Panc1 (cell line): Measurements from ENCODE around the gene SRBD1. TPM values are rescaled to one million over a fixed set of nuclear protein-coding genes. Genes with fewer than 3 reads are reported as not detected.

Source experiments
- ATAC-seq: fragments of 200-7000 bp; cut with Tn5 transposase; 2 replicates; pipeline ENCODE4 v1.9.1; 2020; ENCODE audit warnings: mild to moderate bottlenecking, moderate library complexity
- BruUV-seq: library from RNA; stranded (reverse); fragments of 400-500 nt; replicated peaks from 2 replicates; lab custom pipeline; 2021; lab: Mats Ljungman, UMichigan
- CTCF ChIA-PET: fragments of 300-600 bp; sonication (Branson Sonifier 250); formaldehyde crosslinking; loops from one replicate; lab custom pipeline; 2022; ENCODE audit warnings: antibody characterized with exemption; lab: Charles Lee
- POLR2A ChIA-PET: fragments of 300-600 bp; sonication (Branson Sonifier 250); formaldehyde crosslinking; loops from one replicate; lab custom pipeline; 2022; ENCODE audit warnings: antibody characterized with exemption; lab: Charles Lee
- DNase-seq: peaks from one replicate; pipeline ENCODE4 v3.0.0-alpha.2; 2010; ENCODE audit warnings: low read depth, low spot score
- H3K27ac ChIP-seq: 2 replicates; pipeline ENCODE4 v1.5.1; 2011; ENCODE audit warnings: mild to moderate bottlenecking, low read length, inconsistent platforms
- H3K27me3 ChIP-seq: fragments of 200-500 bp; sonication (Bioruptor generic); 2 replicates; pipeline ENCODE4 v1.6.0; 2014; ENCODE audit warnings: low read length, inconsistent platforms; ENCODE audit not compliant: control insufficient read depth, insufficient read depth
- H3K36me3 ChIP-seq: fragments of 200-500 bp; sonication (Bioruptor generic); 2 replicates; pipeline ENCODE4 v1.5.1; 2014; ENCODE audit warnings: inconsistent platforms, mild to moderate bottlenecking, low read length, moderate library complexity; ENCODE audit not compliant: control insufficient read depth, insufficient read depth
- H3K4me1 ChIP-seq: 2 replicates; pipeline ENCODE4 v1.5.1; 2011; ENCODE audit warnings: inconsistent platforms, mild to moderate bottlenecking, low read length, moderate library complexity; ENCODE audit not compliant: control insufficient read depth, insufficient read depth
- H3K4me3 ChIP-seq, 2 experiments: 2 replicates each; pipeline ENCODE4 v1.5.1; 2011 to 2012; ENCODE audit warnings: low read depth in 2 of 2, low read length in 2 of 2, mild to moderate bottlenecking in 2 of 2, inconsistent platforms in 1 of 2, moderate library complexity in 1 of 2
- H3K9me3 ChIP-seq: fragments of 200-500 bp; sonication (Bioruptor generic); 2 replicates; pipeline ENCODE4 v1.5.1; 2014; ENCODE audit warnings: low read depth, mild to moderate bottlenecking, inconsistent platforms, low read length, moderate library complexity; ENCODE audit not compliant: control insufficient read depth, insufficient read depth
- POLR2AphosphoS5 ChIP-seq: IDR thresholded peaks from 2 replicates; pipeline ENCODE4 v1.6.1; 2012; ENCODE audit warnings: mild to moderate bottlenecking, low read depth, low read length, moderate library complexity
- SIN3A ChIP-seq: IDR thresholded peaks from 2 replicates; pipeline ENCODE4 v1.6.1; 2012; ENCODE audit warnings: low read depth, mild to moderate bottlenecking, low read length, moderate library complexity, borderline replicate concordance; ENCODE audit not compliant: insufficient read depth
- TCF7L2 ChIP-seq: IDR thresholded peaks from 2 replicates; pipeline ENCODE4 v1.6.1; 2011; ENCODE audit warnings: mild to moderate bottlenecking, low read depth, low read length, inconsistent platforms
- in situ Hi-C: cut with HindIII; loops from 2 replicates; pipeline ENCODE4 v1.10.0; 2016; ENCODE audit warnings: low sequenced_read_pairs, low pct_unique_long_range_greater_than_20kb
- intact Hi-C: fragments of 100-400 bp; cut with micrococcal nuclease; formaldehyde crosslinking; loops from one replicate; pipeline ENCODE4 v1.10.0; 2022; ENCODE audit not compliant: unreplicated experiment
- total RNA-seq: library from RNA; stranded (reverse); gene quantifications from one replicate; pipeline ENCODE4 v1.2.1, GENCODE V29; 2021; ENCODE audit not compliant: unreplicated experiment
- TF ChIP-seq, protein P1 (sequence below), 2 experiments: IDR thresholded peaks; 2 replicates each; pipeline ENCODE4 v1.6.1; 2011 to 2012; ENCODE audit warnings: low read depth in 2 of 2, control low read depth in 1 of 2, low read length in 1 of 2, mild to moderate bottlenecking in 1 of 2, moderate library complexity in 1 of 2; ENCODE audit not compliant: insufficient read depth in 1 of 2
- TF ChIP-seq, protein P2 (sequence below): fragments of 450-650 bp; IDR thresholded peaks from 2 replicates; pipeline ENCODE4 v1.5.1; 2017; ENCODE audit warnings: mild to moderate bottlenecking

The SRBD1 gene
- total RNA-seq, 1 experiment from 2014 or later, result 9.7 TPM

DNA sequence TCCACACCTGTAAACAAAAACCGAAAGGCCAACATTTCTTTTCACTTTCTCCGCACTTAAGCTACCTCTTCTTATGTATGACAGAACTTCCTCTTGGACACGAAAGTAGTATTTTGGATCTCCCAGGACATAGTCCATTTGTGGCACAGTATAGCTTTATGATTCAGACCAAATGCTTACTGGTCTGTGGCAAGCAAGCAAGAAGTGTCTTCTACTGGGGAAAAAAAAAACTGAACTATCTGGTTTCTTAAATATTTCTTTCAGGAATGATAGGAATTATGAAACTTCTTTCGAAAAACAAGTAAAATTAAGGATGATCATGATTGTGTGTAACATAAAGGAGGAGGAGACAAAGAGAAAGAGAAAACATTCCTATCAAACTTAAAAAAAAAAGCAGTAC lies 33.6 kb downstream of the SRBD1 start:
- no TSS peak for BruUV-seq
- intact Hi-C loops, result no loop called here
- no peak for ATAC-seq

DNA sequence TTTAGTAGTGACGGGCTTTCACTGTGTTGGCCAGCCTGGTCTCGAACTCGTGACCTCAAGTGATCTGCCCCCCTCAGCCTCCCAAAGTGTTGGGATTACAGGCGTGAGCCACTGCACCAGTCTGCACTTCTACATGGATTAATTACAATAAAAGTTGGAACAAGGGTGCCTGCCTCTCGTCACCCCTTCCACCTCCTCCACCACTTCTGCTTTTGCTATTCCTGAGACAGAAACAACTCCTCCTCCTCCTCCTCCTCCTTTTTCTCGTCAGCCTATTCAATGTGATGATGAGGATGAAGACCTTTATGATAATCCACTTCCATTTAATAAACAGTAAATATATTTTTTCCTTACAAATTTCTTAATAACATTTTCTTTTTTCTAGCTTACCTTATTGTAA lies 35.2 kb downstream of the SRBD1 start:
- no peak overlapping the region for H3K4me3 ChIP-seq
- DNase-seq, result no peak
- ChIA-PET CTCF (no interaction called here), POLR2A (no interaction called here)
- no peak overlapping the region for H3K27ac ChIP-seq
- no peaks in the 10 kb centered on the region for H3K4me1 ChIP-seq
- ATAC-seq, result no peak
- H3K27me3 ChIP-seq, result no peaks in the 10 kb centered on the region
- intact Hi-C loops (no loop called here), in situ Hi-C loops (no loop called here)
- TF ChIP-seq, protein P1, sequence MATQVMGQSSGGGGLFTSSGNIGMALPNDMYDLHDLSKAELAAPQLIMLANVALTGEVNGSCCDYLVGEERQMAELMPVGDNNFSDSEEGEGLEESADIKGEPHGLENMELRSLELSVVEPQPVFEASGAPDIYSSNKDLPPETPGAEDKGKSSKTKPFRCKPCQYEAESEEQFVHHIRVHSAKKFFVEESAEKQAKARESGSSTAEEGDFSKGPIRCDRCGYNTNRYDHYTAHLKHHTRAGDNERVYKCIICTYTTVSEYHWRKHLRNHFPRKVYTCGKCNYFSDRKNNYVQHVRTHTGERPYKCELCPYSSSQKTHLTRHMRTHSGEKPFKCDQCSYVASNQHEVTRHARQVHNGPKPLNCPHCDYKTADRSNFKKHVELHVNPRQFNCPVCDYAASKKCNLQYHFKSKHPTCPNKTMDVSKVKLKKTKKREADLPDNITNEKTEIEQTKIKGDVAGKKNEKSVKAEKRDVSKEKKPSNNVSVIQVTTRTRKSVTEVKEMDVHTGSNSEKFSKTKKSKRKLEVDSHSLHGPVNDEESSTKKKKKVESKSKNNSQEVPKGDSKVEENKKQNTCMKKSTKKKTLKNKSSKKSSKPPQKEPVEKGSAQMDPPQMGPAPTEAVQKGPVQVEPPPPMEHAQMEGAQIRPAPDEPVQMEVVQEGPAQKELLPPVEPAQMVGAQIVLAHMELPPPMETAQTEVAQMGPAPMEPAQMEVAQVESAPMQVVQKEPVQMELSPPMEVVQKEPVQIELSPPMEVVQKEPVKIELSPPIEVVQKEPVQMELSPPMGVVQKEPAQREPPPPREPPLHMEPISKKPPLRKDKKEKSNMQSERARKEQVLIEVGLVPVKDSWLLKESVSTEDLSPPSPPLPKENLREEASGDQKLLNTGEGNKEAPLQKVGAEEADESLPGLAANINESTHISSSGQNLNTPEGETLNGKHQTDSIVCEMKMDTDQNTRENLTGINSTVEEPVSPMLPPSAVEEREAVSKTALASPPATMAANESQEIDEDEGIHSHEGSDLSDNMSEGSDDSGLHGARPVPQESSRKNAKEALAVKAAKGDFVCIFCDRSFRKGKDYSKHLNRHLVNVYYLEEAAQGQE (IDR thresholded peaks at IDR 0.05; ENCODE audit: insufficient read depth in 1 of 2, low read depth in 2 of 2, low read length in 1 of 2), result no peak
- no peak for TF ChIP-seq TCF7L2
- TF ChIP-seq, protein P2, sequence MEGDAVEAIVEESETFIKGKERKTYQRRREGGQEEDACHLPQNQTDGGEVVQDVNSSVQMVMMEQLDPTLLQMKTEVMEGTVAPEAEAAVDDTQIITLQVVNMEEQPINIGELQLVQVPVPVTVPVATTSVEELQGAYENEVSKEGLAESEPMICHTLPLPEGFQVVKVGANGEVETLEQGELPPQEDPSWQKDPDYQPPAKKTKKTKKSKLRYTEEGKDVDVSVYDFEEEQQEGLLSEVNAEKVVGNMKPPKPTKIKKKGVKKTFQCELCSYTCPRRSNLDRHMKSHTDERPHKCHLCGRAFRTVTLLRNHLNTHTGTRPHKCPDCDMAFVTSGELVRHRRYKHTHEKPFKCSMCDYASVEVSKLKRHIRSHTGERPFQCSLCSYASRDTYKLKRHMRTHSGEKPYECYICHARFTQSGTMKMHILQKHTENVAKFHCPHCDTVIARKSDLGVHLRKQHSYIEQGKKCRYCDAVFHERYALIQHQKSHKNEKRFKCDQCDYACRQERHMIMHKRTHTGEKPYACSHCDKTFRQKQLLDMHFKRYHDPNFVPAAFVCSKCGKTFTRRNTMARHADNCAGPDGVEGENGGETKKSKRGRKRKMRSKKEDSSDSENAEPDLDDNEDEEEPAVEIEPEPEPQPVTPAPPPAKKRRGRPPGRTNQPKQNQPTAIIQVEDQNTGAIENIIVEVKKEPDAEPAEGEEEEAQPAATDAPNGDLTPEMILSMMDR, result no peak
- TF ChIP-seq POLR2AphosphoS5, result no peak
- no peak for TF ChIP-seq SIN3A
- BruUV-seq, result no TSS peak
- H3K9me3 ChIP-seq, result no peaks in the 10 kb centered on the region
- peaks cover 4% of the 10 kb centered on the region for H3K36me3 ChIP-seq

More for the DNA sequence above, 33.6 kb downstream of the SRBD1 start:
- H3K27ac ChIP-seq, result no peak overlapping the region
- no peak overlapping the region for H3K4me3 ChIP-seq
- TF ChIP-seq POLR2AphosphoS5 (no peak), SIN3A (no peak), TCF7L2 (no peak)
- TF ChIP-seq, protein P1 (IDR thresholded peaks at IDR 0.05; ENCODE audit: insufficient read depth in 1 of 2, low read depth in 2 of 2, low read length in 1 of 2), result no peak
- TF ChIP-seq, protein P2, result no peak
- H3K9me3 ChIP-seq, result no peaks in the 10 kb centered on the region
- in situ Hi-C loops, result no loop called here
- H3K4me1 ChIP-seq, result no peaks in the 10 kb centered on the region
- peaks cover 6% of the 10 kb centered on the region for H3K36me3 ChIP-seq
- POLR2A ChIA-PET, result no interaction called here
- CTCF ChIA-PET, result interaction anchor here (1.2 kb wide), 1 partner anchor 8 kb away, joined by 5 read pairs; no protein-coding TSS in a partner anchor
- DNase-seq, result no peak
- H3K27me3 ChIP-seq, result no peaks in the 10 kb centered on the region
